Measurements from ENCODE around the gene U2SURP.

The U2SURP gene

GRCh38 chr3:142968319-142969025 lies 32.9 kb upstream of the U2SURP start:
- Histone ChIP-seq H3K36me3 (ENCODE audit: insufficient read depth, low read length) (no peaks in the 10 kb centered on the region), H3K9ac (ENCODE audit: low read depth, low read length) (no peak overlapping the region), H3K4me1 (ENCODE audit: insufficient read depth, low read length) (no peaks in the 10 kb centered on the region), H3K9me3 (ENCODE audit: control insufficient read depth, insufficient read depth, low read length) (no peaks in the 10 kb centered on the region)

GRCh38 chr3:142971431-142971830 lies 29.9 kb upstream of the U2SURP start:
- Histone ChIP-seq H3K9me3 (ENCODE audit: control insufficient read depth, insufficient read depth, low read length) (no peaks in the 10 kb centered on the region), H3K9ac (ENCODE audit: low read depth, low read length) (no peak overlapping the region), H3K36me3 (ENCODE audit: insufficient read depth, low read length) (no peaks in the 10 kb centered on the region), H3K4me1 (ENCODE audit: insufficient read depth, low read length) (no peaks in the 10 kb centered on the region)

GRCh38 chr3:142972092-142972753 lies 29.1 kb upstream of the U2SURP start:
- no peaks in the 10 kb centered on the region for H3K36me3 ChIP-seq (ENCODE audit: insufficient read depth, low read length)
- no peak overlapping the region for H3K9ac ChIP-seq (ENCODE audit: low read depth, low read length)
- peaks cover 4% of the 10 kb centered on the region; the same call in 1 of the 2 replicates for H3K4me1 ChIP-seq (ENCODE audit: insufficient read depth, low read length)
- H3K9me3 ChIP-seq (ENCODE audit: control insufficient read depth, insufficient read depth, low read length) = no peaks in the 10 kb centered on the region

GRCh38 chr3:142973217-142974009 lies 28.0 kb upstream of the U2SURP start:
- H3K9me3 ChIP-seq (ENCODE audit: control insufficient read depth, insufficient read depth, low read length) = no peaks in the 10 kb centered on the region
- no peak overlapping the region for H3K9ac ChIP-seq (ENCODE audit: low read depth, low read length)
- no peaks in the 10 kb centered on the region for H3K36me3 ChIP-seq (ENCODE audit: insufficient read depth, low read length)
- H3K4me1 ChIP-seq (ENCODE audit: insufficient read depth, low read length) = peaks cover 4% of the 10 kb centered on the region; the same call in 1 of the 2 replicates

GRCh38 chr3:142975316-142975995 lies 25.9 kb upstream of the U2SURP start:
- Histone ChIP-seq H3K9me3 (ENCODE audit: control insufficient read depth, insufficient read depth, low read length) (no peaks in the 10 kb centered on the region), H3K9ac (ENCODE audit: low read depth, low read length) (no peak overlapping the region), H3K36me3 (ENCODE audit: insufficient read depth, low read length) (no peaks in the 10 kb centered on the region), H3K4me1 (ENCODE audit: insufficient read depth, low read length) (peaks cover 4% of the 10 kb centered on the region; the same call in 1 of the 2 replicates)

- Histone ChIP-seq H3K9ac (ENCODE audit: low read depth, low read length) (no peak overlapping the region), H3K4me1 (ENCODE audit: insufficient read depth, low read length) (peaks cover 13% of the 10 kb centered on the region), H3K36me3 (ENCODE audit: insufficient read depth, low read length) (no peaks in the 10 kb centered on the region), H3K9me3 (ENCODE audit: control insufficient read depth, insufficient read depth, low read length) (no peaks in the 10 kb centered on the region)
Observed at GRCh38 chr3:142976621-142977398, 24.6 kb upstream of the U2SURP start.

- H3K4me1 ChIP-seq (ENCODE audit: insufficient read depth, low read length) = peaks cover 13% of the 10 kb centered on the region
- no peaks in the 10 kb centered on the region for H3K36me3 ChIP-seq (ENCODE audit: insufficient read depth, low read length)
- H3K9me3 ChIP-seq (ENCODE audit: control insufficient read depth, insufficient read depth, low read length) = no peaks in the 10 kb centered on the region
- no peak overlapping the region for H3K9ac ChIP-seq (ENCODE audit: low read depth, low read length)
Observed at GRCh38 chr3:142977399-142977728, 24.0 kb upstream of the U2SURP start.

- peaks cover 13% of the 10 kb centered on the region for H3K4me1 ChIP-seq (ENCODE audit: insufficient read depth, low read length)
- H3K9ac ChIP-seq (ENCODE audit: low read depth, low read length) = no peak overlapping the region
- H3K36me3 ChIP-seq (ENCODE audit: insufficient read depth, low read length) = no peaks in the 10 kb centered on the region
- no peaks in the 10 kb centered on the region for H3K9me3 ChIP-seq (ENCODE audit: control insufficient read depth, insufficient read depth, low read length)
Observed at GRCh38 chr3:142981108-142981507, 20.3 kb upstream of the U2SURP start.

- no peak overlapping the region for H3K9ac ChIP-seq (ENCODE audit: low read depth, low read length)
- H3K9me3 ChIP-seq (ENCODE audit: control insufficient read depth, insufficient read depth, low read length) = no peaks in the 10 kb centered on the region
- no peaks in the 10 kb centered on the region for H3K36me3 ChIP-seq (ENCODE audit: insufficient read depth, low read length)
- peaks cover 10% of the 10 kb centered on the region for H3K4me1 ChIP-seq (ENCODE audit: insufficient read depth, low read length)
Observed at GRCh38 chr3:142982038-142982773, 19.2 kb upstream of the U2SURP start.

- H3K9me3 ChIP-seq (ENCODE audit: control insufficient read depth, insufficient read depth, low read length) = no peaks in the 10 kb centered on the region
- no peaks in the 10 kb centered on the region for H3K36me3 ChIP-seq (ENCODE audit: insufficient read depth, low read length)
- H3K4me1 ChIP-seq (ENCODE audit: insufficient read depth, low read length) = peaks cover 10% of the 10 kb centered on the region
- no peak overlapping the region for H3K9ac ChIP-seq (ENCODE audit: low read depth, low read length)
Observed at GRCh38 chr3:142983318-142983717, 18.1 kb upstream of the U2SURP start.

- no peaks in the 10 kb centered on the region for H3K36me3 ChIP-seq (ENCODE audit: insufficient read depth, low read length)
- H3K9me3 ChIP-seq (ENCODE audit: control insufficient read depth, insufficient read depth, low read length) = no peaks in the 10 kb centered on the region
- no peak overlapping the region for H3K9ac ChIP-seq (ENCODE audit: low read depth, low read length)
- H3K4me1 ChIP-seq (ENCODE audit: insufficient read depth, low read length) = peaks cover 10% of the 10 kb centered on the region
Observed at GRCh38 chr3:142984255-142984654, 17.1 kb upstream of the U2SURP start.

- no peaks in the 10 kb centered on the region for H3K36me3 ChIP-seq (ENCODE audit: insufficient read depth, low read length)
Observed at GRCh38 chr3:142987080-142987700, 14.2 kb upstream of the U2SURP start.

GRCh38 chr3:142987707-142988106 lies 13.7 kb upstream of the U2SURP start:
- Histone ChIP-seq H3K9me3 (ENCODE audit: control insufficient read depth, insufficient read depth, low read length) (no peaks in the 10 kb centered on the region), H3K36me3 (ENCODE audit: insufficient read depth, low read length) (no peaks in the 10 kb centered on the region), H3K4me1 (ENCODE audit: insufficient read depth, low read length) (no peaks in the 10 kb centered on the region), H3K9ac (ENCODE audit: low read depth, low read length) (no peak overlapping the region)

More at GRCh38 chr3:142987080-142987700, 14.2 kb upstream of the U2SURP start:
- no peaks in the 10 kb centered on the region for H3K9me3 ChIP-seq (ENCODE audit: control insufficient read depth, insufficient read depth, low read length)
- H3K4me1 ChIP-seq (ENCODE audit: insufficient read depth, low read length) = no peaks in the 10 kb centered on the region
- no peak overlapping the region for H3K9ac ChIP-seq (ENCODE audit: low read depth, low read length)
